ENCODE data around the gene BACH2. TPM values are rescaled to one million over a fixed set of nuclear protein-coding genes. Genes with fewer than 3 reads are reported as not detected.
A peak's percentile ranks its signal among the peaks of the same experiment; 100 is the strongest.

BACH2 gene
- total and polyA plus RNA-seq, 12 donors: 0.16 to 4.7 (median 2.4) TPM

DNA sequence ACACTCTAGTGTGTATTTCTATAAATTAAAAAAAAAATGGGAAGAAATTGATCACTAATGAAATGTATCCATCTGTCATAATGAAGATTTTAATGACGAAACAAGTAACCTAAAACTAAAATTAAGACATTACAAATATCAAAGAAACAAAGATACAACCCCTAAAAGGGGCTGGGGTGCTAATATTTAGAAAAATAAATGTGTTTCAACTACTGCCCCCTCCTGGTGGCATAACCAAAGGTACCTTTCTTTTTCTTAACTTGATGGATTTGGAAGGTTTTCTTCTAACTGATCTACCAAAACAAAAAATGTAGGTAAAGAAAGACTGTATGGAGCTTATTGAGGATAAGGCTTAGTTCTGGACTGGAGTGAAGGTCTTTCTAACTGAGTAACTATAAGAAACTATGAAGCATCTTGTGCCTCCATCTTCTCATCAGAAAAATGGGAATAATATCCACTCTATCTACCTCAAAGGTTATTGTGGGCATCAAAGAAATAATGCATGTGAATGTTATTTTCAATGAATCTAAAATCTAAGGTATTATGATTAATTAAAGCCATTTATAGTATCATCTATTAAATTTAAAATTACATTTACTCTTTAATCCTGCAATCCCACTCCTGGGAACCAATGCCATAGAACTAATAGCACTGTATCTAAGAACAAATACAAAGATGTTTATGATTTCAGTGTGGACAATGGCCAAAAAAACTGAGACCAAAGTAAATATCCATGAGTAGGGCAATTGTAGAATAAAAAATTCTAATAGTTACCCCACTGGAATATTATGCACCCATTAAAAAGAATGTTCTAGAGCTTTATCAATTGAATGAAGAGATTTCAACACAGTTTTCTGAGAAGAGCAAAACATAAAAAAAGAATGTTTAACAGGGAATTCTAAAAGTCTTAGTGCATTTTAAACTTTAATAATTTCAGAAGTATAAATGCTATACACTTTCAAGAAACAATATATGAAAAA, 117.2 kb downstream of the BACH2 start:
- DNase-seq: no peak
- ATAC-seq: no peak
- H3K4me1 ChIP-seq: peaks cover 0 to 49% (median 37%) of the 10 kb centered on the region in 9 donors
- H3K36me3 ChIP-seq: no peaks in the 10 kb centered on the region
- 96 to 98% methylated on average over 1 of the region's 1 CpG for WGBS, 2 donors
- no peak overlapping the region for H3K27ac ChIP-seq
- no peak overlapping the region for H3K4me3 ChIP-seq
- peaks cover 0 to 2% (median 0%) of the 10 kb centered on the region in 11 donors for H3K9me3 ChIP-seq
- intact Hi-C loops (cut with DNase I): loop anchor here in 4 of 10 donors (5.0 to 10.0 kb wide), 5 partner anchors 38 to 215 kb away; partner anchors contain the start of gene BACH2 (in 1 of the 4)
- no peaks in the 10 kb centered on the region for H3K27me3 ChIP-seq
- TF ChIP-seq, protein P1, sequence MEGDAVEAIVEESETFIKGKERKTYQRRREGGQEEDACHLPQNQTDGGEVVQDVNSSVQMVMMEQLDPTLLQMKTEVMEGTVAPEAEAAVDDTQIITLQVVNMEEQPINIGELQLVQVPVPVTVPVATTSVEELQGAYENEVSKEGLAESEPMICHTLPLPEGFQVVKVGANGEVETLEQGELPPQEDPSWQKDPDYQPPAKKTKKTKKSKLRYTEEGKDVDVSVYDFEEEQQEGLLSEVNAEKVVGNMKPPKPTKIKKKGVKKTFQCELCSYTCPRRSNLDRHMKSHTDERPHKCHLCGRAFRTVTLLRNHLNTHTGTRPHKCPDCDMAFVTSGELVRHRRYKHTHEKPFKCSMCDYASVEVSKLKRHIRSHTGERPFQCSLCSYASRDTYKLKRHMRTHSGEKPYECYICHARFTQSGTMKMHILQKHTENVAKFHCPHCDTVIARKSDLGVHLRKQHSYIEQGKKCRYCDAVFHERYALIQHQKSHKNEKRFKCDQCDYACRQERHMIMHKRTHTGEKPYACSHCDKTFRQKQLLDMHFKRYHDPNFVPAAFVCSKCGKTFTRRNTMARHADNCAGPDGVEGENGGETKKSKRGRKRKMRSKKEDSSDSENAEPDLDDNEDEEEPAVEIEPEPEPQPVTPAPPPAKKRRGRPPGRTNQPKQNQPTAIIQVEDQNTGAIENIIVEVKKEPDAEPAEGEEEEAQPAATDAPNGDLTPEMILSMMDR (IDR thresholded peaks at IDR 0.05): peak in 8 of 9 donors; percentile 11 to 53 (median 38)

DNA sequence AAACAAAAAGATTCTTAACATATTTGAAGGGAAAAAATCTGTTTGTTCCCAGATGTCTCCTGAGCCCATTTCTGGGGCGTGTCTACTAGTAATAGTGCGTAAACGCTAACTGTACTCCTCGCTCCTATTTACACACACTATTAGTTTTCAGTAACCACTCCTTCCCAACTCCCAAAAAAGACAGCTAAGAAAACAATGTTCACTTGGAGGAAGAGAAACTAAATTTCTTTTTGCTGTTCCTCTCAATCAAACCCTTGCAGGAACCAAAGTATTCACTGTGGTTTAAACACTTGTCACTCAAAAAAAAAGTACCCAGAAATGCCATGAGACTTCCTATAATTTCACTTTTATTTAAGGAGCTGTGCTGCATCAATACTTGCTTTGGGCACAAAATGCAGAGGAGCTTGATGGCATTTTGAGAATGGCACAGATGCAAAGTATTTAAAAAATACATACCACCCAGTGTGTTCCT, 118.2 kb downstream of the BACH2 start:
- no peaks in the 10 kb centered on the region for H3K27me3 ChIP-seq
- DNase-seq (no peak), ATAC-seq (peak in 5 of 8 donors; percentile 22 to 65 (median 46))
- H3K4me3 ChIP-seq: no peak overlapping the region
- H3K9me3 ChIP-seq: peaks cover 0 to 6% (median 0%) of the 10 kb centered on the region in 11 donors
- 66% methylated on average over 4 of the region's 4 CpGs for WGBS, 2 donors
- TF ChIP-seq, protein P1 (IDR thresholded peaks at IDR 0.05): no peak
- intact Hi-C loops (cut with DNase I): loop anchor here in 1 of 10 donors (10.0 kb wide), 1 partner anchor 74 kb away; no protein-coding TSS in a partner anchor
- H3K4me1 ChIP-seq: peaks cover 0 to 39% (median 28%) of the 10 kb centered on the region in 9 donors
- H3K27ac ChIP-seq: peak overlapping the region in 6 of 10 donors; percentile 37 to 68 (median 58)
- no peaks in the 10 kb centered on the region for H3K36me3 ChIP-seq

DNA sequence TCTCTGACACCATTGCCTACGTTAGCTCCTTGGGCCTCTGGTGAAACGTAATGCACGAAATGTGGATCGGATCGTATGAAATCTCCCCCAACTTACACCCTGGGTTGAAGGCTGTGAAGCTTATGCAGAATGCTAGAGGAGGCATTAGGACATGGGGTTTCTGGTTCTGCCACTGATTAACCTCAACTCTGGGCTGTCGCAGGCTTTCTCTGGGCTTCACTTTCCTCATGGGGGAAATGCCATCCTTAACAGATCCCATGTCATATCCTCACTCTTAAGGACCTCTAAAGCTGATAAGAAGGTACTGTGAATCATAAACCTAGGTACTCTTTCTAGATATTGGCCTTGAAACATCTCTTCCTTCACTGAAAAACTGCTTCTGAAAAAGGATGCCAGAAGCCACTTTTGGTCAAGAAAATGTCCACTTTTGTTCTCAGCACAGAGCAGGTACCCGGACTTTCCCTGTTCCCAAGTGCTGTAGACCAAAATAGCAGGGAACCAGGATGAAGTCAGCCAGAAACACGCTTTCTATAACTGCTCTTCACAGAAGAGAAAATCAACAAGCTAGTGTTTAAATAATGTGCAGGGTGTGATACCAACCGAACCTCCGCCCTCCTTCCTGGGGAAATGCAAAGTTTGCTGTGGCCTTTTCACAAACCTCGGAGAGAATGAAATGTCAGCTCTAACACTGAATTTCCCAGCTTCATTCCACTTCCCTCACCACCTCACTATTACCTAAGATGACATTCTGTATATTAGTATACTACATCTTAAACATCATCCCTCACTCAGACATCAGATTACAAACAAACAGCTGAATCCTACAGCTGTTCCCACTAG, 118.9 kb downstream of the BACH2 start:
- peak overlapping the region in 6 of 10 donors; percentile 37 to 68 (median 58) for H3K27ac ChIP-seq
- intact Hi-C loops (cut with DNase I): loop anchor here in 1 of 10 donors (10.0 kb wide), 1 partner anchor 73 kb away; no protein-coding TSS in a partner anchor
- 51 to 62% methylated on average over 11 of the region's 11 CpGs for WGBS, 2 donors
- H3K36me3 ChIP-seq: no peaks in the 10 kb centered on the region
- H3K4me1 ChIP-seq: peaks cover 0 to 34% (median 26%) of the 10 kb centered on the region in 9 donors
- DNase-seq (no peak), ATAC-seq (peak in 7 of 8 donors; percentile 29 to 76 (median 70))
- H3K9me3 ChIP-seq: peaks cover 0 to 6% (median 0%) of the 10 kb centered on the region in 11 donors
- TF ChIP-seq, protein P1 (IDR thresholded peaks at IDR 0.05): no peak
- no peaks in the 10 kb centered on the region for H3K27me3 ChIP-seq
- H3K4me3 ChIP-seq: no peak overlapping the region

Measured in heart right ventricle (tissue), 16 donors.